ENCODE measurements around the gene ARHGAP26.
A peak's percentile ranks its signal among the peaks of the same experiment; 100 is the strongest.
"Not testable (repeated sequence)": the region's sequence is repeated elsewhere in the genome, so short reads cannot be mapped to it uniquely, and the experiment has no call there.

ARHGAP26 gene

GRCh38 chr5:143199843-143200242 is 429.7 kb downstream of the ARHGAP26 start:
- DNase-seq: no peak

GRCh38 chr5:143200781-143201398 is 430.7 kb downstream of the ARHGAP26 start:
- no peak for DNase-seq

- no peak for DNase-seq
Observed at GRCh38 chr5:143201589-143201988, 431.4 kb downstream of the ARHGAP26 start.

- not testable (repeated sequence) for DNase-seq
Observed at GRCh38 chr5:143203301-143203956, 433.3 kb downstream of the ARHGAP26 start.

GRCh38 chr5:143204474-143205246 is 434.5 kb downstream of the ARHGAP26 start:
- DNase-seq: no peak

GRCh38 chr5:143205386-143205785 is 435.2 kb downstream of the ARHGAP26 start:
- DNase-seq: no peak

- DNase-seq: no peak
Observed at GRCh38 chr5:143205883-143206195, 435.7 kb downstream of the ARHGAP26 start.

GRCh38 chr5:143206196-143207053 is 436.2 kb downstream of the ARHGAP26 start:
- no peak for DNase-seq

GRCh38 chr5:143207058-143207457 is 436.9 kb downstream of the ARHGAP26 start:
- DNase-seq: no peak

- DNase-seq: no peak
Observed at GRCh38 chr5:143207563-143208364, 437.6 kb downstream of the ARHGAP26 start.

GRCh38 chr5:143208365-143208641 is 438.1 kb downstream of the ARHGAP26 start:
- no peak for DNase-seq

GRCh38 chr5:143208781-143209510 is 438.8 kb downstream of the ARHGAP26 start:
- DNase-seq: no peak

- DNase-seq: no peak
Observed at GRCh38 chr5:143209881-143210395, 439.8 kb downstream of the ARHGAP26 start.

GRCh38 chr5:143210576-143210975 is 440.4 kb downstream of the ARHGAP26 start:
- no peak for DNase-seq

- no peak for DNase-seq
Observed at GRCh38 chr5:143212261-143212660, 442.1 kb downstream of the ARHGAP26 start.

- DNase-seq: no peak
Observed at GRCh38 chr5:143213231-143213850, 443.2 kb downstream of the ARHGAP26 start.

GRCh38 chr5:143213851-143214363 is 443.7 kb downstream of the ARHGAP26 start:
- peak; percentile 11 for DNase-seq

GRCh38 chr5:143214458-143214857 is 444.3 kb downstream of the ARHGAP26 start:
- DNase-seq: no peak

- DNase-seq: no peak
Observed at GRCh38 chr5:143214890-143215289, 444.7 kb downstream of the ARHGAP26 start.

- no peak for DNase-seq
Observed at GRCh38 chr5:143215690-143216089, 445.5 kb downstream of the ARHGAP26 start.

GRCh38 chr5:143216211-143216610 is 446.0 kb downstream of the ARHGAP26 start:
- no peak for DNase-seq
